Dendritic cell treated with granulocyte-macrophage colony-stimulating factor and Interleukin-4, amounts not matched to agents 40 ng/mL and 50 ng/mL, for 4 days (primary cell): ENCODE measurements around the gene PLEKHG4B.

ENCODE experiments used
- H3K27ac Mint-ChIP-seq: one replicate; pipeline ENCODE4 v1.8.0; 2022; ENCODE audit warnings: mild to moderate bottlenecking, mixed read lengths
- H3K27me3 Mint-ChIP-seq: one replicate; pipeline ENCODE4 v1.8.0; 2022; ENCODE audit warnings: mild to moderate bottlenecking, mixed read lengths
- H3K36me3 Mint-ChIP-seq: one replicate; pipeline ENCODE4 v1.8.0; 2022; ENCODE audit warnings: low read depth, mixed read lengths
- H3K4me1 Mint-ChIP-seq: one replicate; pipeline ENCODE4 v1.8.0; 2022; ENCODE audit warnings: low read depth, mixed read lengths
- H3K4me3 Mint-ChIP-seq: one replicate; pipeline ENCODE4 v1.8.0; 2022; ENCODE audit warnings: mild to moderate bottlenecking, moderate library complexity, mixed read lengths
- H3K9me3 Mint-ChIP-seq: one replicate; pipeline ENCODE4 v1.8.0; 2022; ENCODE audit warnings: mixed read lengths
- intact Hi-C: fragments of 100-400 bp; cut with micrococcal nuclease; formaldehyde crosslinking; loops from one replicate; pipeline ENCODE4 v1.15.0; 2022

Gene PLEKHG4B

GRCh38 chr5:143041-143440, 51.1 kb downstream of the PLEKHG4B start:
- no peaks in the 10 kb centered on the region for H3K4me1 Mint-ChIP-seq
- intact Hi-C loops = no loop called here
- peaks cover 18% of the 10 kb centered on the region for H3K9me3 Mint-ChIP-seq
- peaks cover 3% of the 10 kb centered on the region for H3K27me3 Mint-ChIP-seq
- H3K4me3 Mint-ChIP-seq = no peak overlapping the region
- no peaks in the 10 kb centered on the region for H3K36me3 Mint-ChIP-seq
- no peak overlapping the region for H3K27ac Mint-ChIP-seq

GRCh38 chr5:144941-145340, 53.0 kb downstream of the PLEKHG4B start:
- peaks cover 24% of the 10 kb centered on the region for H3K9me3 Mint-ChIP-seq
- H3K36me3 Mint-ChIP-seq = no peaks in the 10 kb centered on the region
- H3K27me3 Mint-ChIP-seq = peaks cover 3% of the 10 kb centered on the region
- H3K27ac Mint-ChIP-seq = no peak overlapping the region
- H3K4me1 Mint-ChIP-seq = no peaks in the 10 kb centered on the region
- H3K4me3 Mint-ChIP-seq = no peak overlapping the region
- intact Hi-C loops = no loop called here

- Mint-ChIP-seq H3K27me3 (peaks cover 3% of the 10 kb centered on the region), H3K27ac (no peak overlapping the region), H3K36me3 (no peaks in the 10 kb centered on the region), H3K9me3 (peaks cover 24% of the 10 kb centered on the region), H3K4me1 (no peaks in the 10 kb centered on the region), H3K4me3 (no peak overlapping the region)
- intact Hi-C loops = no loop called here
Measured at GRCh38 chr5:145585-146323, 53.8 kb downstream of the PLEKHG4B start.

GRCh38 chr5:147751-148150, 55.8 kb downstream of the PLEKHG4B start:
- intact Hi-C loops = no loop called here
- Mint-ChIP-seq H3K27ac (no peak overlapping the region), H3K4me1 (peaks cover 5% of the 10 kb centered on the region), H3K27me3 (peaks cover 6% of the 10 kb centered on the region), H3K4me3 (no peak overlapping the region), H3K36me3 (no peaks in the 10 kb centered on the region), H3K9me3 (peaks cover 24% of the 10 kb centered on the region)

- peaks cover 6% of the 10 kb centered on the region for H3K27me3 Mint-ChIP-seq
Measured at GRCh38 chr5:149745-150485, 57.9 kb downstream of the PLEKHG4B start.

GRCh38 chr5:150746-151145, 58.8 kb downstream of the PLEKHG4B start:
- Mint-ChIP-seq H3K27me3 (peaks cover 6% of the 10 kb centered on the region), H3K27ac (no peak overlapping the region), H3K36me3 (no peaks in the 10 kb centered on the region), H3K4me1 (peaks cover 5% of the 10 kb centered on the region), H3K9me3 (peaks cover 24% of the 10 kb centered on the region), H3K4me3 (no peak overlapping the region)
- intact Hi-C loops = no loop called here

More at GRCh38 chr5:149745-150485, 57.9 kb downstream of the PLEKHG4B start:
- no peak overlapping the region for H3K27ac Mint-ChIP-seq
- peaks cover 5% of the 10 kb centered on the region for H3K4me1 Mint-ChIP-seq
- no peaks in the 10 kb centered on the region for H3K36me3 Mint-ChIP-seq
- no peak overlapping the region for H3K4me3 Mint-ChIP-seq
- intact Hi-C loops = no loop called here
- H3K9me3 Mint-ChIP-seq = peaks cover 24% of the 10 kb centered on the region

GRCh38 chr5:152077-152476, 60.1 kb downstream of the PLEKHG4B start:
- Mint-ChIP-seq H3K27ac (no peak overlapping the region), H3K4me3 (no peak overlapping the region), H3K36me3 (no peaks in the 10 kb centered on the region), H3K27me3 (peaks cover 3% of the 10 kb centered on the region), H3K4me1 (peaks cover 5% of the 10 kb centered on the region), H3K9me3 (peaks cover 16% of the 10 kb centered on the region)
- intact Hi-C loops = no loop called here

- intact Hi-C loops = no loop called here
- H3K4me3 Mint-ChIP-seq = no peak overlapping the region
- H3K9me3 Mint-ChIP-seq = peaks cover 4% of the 10 kb centered on the region
- H3K4me1 Mint-ChIP-seq = peaks cover 5% of the 10 kb centered on the region
- H3K27ac Mint-ChIP-seq = no peak overlapping the region
- H3K27me3 Mint-ChIP-seq = peaks cover 3% of the 10 kb centered on the region
- H3K36me3 Mint-ChIP-seq = no peaks in the 10 kb centered on the region
Measured at GRCh38 chr5:153256-153655, 61.3 kb downstream of the PLEKHG4B start.

GRCh38 chr5:154236-154635, 62.3 kb downstream of the PLEKHG4B start:
- intact Hi-C loops = no loop called here
- H3K36me3 Mint-ChIP-seq = no peaks in the 10 kb centered on the region
- no peak overlapping the region for H3K4me3 Mint-ChIP-seq
- peaks cover 5% of the 10 kb centered on the region for H3K4me1 Mint-ChIP-seq
- H3K27me3 Mint-ChIP-seq = peaks cover 5% of the 10 kb centered on the region
- H3K9me3 Mint-ChIP-seq = no peaks in the 10 kb centered on the region
- H3K27ac Mint-ChIP-seq = no peak overlapping the region

GRCh38 chr5:154826-155225, 62.9 kb downstream of the PLEKHG4B start:
- H3K4me1 Mint-ChIP-seq = peaks cover 5% of the 10 kb centered on the region
- H3K36me3 Mint-ChIP-seq = no peaks in the 10 kb centered on the region
- no peaks in the 10 kb centered on the region for H3K9me3 Mint-ChIP-seq
- intact Hi-C loops = no loop called here
- no peak overlapping the region for H3K4me3 Mint-ChIP-seq
- H3K27ac Mint-ChIP-seq = no peak overlapping the region
- peaks cover 11% of the 10 kb centered on the region for H3K27me3 Mint-ChIP-seq

GRCh38 chr5:155651-156410, 63.9 kb downstream of the PLEKHG4B start:
- peaks cover 5% of the 10 kb centered on the region for H3K4me1 Mint-ChIP-seq
- H3K27me3 Mint-ChIP-seq = peaks cover 21% of the 10 kb centered on the region
- intact Hi-C loops = no loop called here
- H3K27ac Mint-ChIP-seq = no peak overlapping the region
- H3K36me3 Mint-ChIP-seq = no peaks in the 10 kb centered on the region
- no peaks in the 10 kb centered on the region for H3K9me3 Mint-ChIP-seq
- H3K4me3 Mint-ChIP-seq = no peak overlapping the region

- H3K4me3 Mint-ChIP-seq = no peak overlapping the region
- no peaks in the 10 kb centered on the region for H3K36me3 Mint-ChIP-seq
- intact Hi-C loops = no loop called here
- peaks cover 19% of the 10 kb centered on the region for H3K27me3 Mint-ChIP-seq
- H3K4me1 Mint-ChIP-seq = peaks cover 4% of the 10 kb centered on the region
- no peak overlapping the region for H3K27ac Mint-ChIP-seq
- H3K9me3 Mint-ChIP-seq = no peaks in the 10 kb centered on the region
Measured at GRCh38 chr5:156411-157072, 64.6 kb downstream of the PLEKHG4B start.

- H3K27me3 Mint-ChIP-seq = peaks cover 19% of the 10 kb centered on the region
- no peaks in the 10 kb centered on the region for H3K4me1 Mint-ChIP-seq
- no peak overlapping the region for H3K4me3 Mint-ChIP-seq
- no peaks in the 10 kb centered on the region for H3K9me3 Mint-ChIP-seq
- H3K36me3 Mint-ChIP-seq = no peaks in the 10 kb centered on the region
- intact Hi-C loops = no loop called here
- no peak overlapping the region for H3K27ac Mint-ChIP-seq
Measured at GRCh38 chr5:157126-157715, 65.3 kb downstream of the PLEKHG4B start.
